ENCODE measurements around the gene CHAT. TPM values are rescaled to one million over a fixed set of nuclear protein-coding genes. Genes with fewer than 3 reads are reported as not detected.

CHAT gene
- total RNA-seq, 1 donor from 2014 or later = not detected

DNA sequence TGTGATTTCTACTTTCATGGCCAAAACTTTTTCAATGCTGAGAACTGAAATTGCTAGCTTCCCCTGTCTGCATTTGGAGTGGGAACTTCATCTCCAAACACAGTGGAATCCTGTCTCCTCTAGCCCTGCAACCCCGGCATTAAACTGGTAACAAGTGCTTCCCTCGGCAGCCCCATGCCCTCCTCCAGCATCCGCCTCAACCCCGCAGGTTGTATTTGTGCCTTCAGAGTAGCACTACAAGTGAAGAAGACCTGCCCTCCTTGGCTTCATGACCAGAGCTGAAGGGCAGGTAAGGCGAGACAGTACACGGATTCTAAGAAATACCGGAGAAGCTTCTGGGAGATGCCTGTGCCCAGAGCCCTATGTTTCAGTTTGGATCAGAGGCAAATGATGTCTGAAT, 82.5 kb downstream of the CHAT start:
- H3K4me3 Mint-ChIP-seq = no peak overlapping the region
- H3K27ac Mint-ChIP-seq = no peak overlapping the region
- H3K27me3 Mint-ChIP-seq (ENCODE audit: low read depth) = peaks cover 65% of the 10 kb centered on the region

DNA sequence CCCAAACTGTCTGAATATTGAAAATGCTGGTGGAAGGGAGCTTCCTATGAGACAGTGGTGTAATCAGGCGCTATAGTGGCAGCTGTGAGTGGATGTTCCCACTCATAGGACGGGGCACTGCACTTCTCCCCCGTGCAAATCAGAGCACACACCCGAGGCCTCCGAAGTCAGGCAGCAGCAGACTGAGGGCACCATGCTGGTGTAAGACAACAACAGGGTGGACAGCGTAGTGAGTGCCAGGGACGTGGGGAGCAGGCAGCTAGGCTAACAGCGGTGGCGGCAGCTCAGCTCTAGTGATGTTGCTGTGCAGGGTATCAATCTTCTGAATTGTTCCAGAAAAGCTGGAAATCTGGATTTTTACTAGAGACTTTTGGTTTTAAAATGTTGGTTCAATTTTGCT, 84.8 kb downstream of the CHAT start:
- Mint-ChIP-seq H3K27me3 (ENCODE audit: low read depth) (peaks cover 44% of the 10 kb centered on the region), H3K9me3 (no peaks in the 10 kb centered on the region), H3K36me3 (no peaks in the 10 kb centered on the region), H3K4me1 (no peaks in the 10 kb centered on the region), H3K4me3 (no peak overlapping the region), H3K27ac (no peak overlapping the region)
- no peak for DNase-seq (ENCODE audit: low spot score in 2 of 2, unreplicated experiment in 2 of 2)
- TF ChIP-seq, protein P1, sequence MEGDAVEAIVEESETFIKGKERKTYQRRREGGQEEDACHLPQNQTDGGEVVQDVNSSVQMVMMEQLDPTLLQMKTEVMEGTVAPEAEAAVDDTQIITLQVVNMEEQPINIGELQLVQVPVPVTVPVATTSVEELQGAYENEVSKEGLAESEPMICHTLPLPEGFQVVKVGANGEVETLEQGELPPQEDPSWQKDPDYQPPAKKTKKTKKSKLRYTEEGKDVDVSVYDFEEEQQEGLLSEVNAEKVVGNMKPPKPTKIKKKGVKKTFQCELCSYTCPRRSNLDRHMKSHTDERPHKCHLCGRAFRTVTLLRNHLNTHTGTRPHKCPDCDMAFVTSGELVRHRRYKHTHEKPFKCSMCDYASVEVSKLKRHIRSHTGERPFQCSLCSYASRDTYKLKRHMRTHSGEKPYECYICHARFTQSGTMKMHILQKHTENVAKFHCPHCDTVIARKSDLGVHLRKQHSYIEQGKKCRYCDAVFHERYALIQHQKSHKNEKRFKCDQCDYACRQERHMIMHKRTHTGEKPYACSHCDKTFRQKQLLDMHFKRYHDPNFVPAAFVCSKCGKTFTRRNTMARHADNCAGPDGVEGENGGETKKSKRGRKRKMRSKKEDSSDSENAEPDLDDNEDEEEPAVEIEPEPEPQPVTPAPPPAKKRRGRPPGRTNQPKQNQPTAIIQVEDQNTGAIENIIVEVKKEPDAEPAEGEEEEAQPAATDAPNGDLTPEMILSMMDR (IDR thresholded peaks at IDR 0.05; ENCODE audit: unreplicated experiment) = no peak

More for the DNA sequence above, 82.5 kb downstream of the CHAT start:
- TF ChIP-seq, protein P1 (IDR thresholded peaks at IDR 0.05; ENCODE audit: unreplicated experiment) = no peak
- Mint-ChIP-seq H3K36me3 (no peaks in the 10 kb centered on the region), H3K4me1 (no peaks in the 10 kb centered on the region), H3K9me3 (no peaks in the 10 kb centered on the region)
- DNase-seq (ENCODE audit: low spot score in 2 of 2, unreplicated experiment in 2 of 2) = no peak

DNA sequence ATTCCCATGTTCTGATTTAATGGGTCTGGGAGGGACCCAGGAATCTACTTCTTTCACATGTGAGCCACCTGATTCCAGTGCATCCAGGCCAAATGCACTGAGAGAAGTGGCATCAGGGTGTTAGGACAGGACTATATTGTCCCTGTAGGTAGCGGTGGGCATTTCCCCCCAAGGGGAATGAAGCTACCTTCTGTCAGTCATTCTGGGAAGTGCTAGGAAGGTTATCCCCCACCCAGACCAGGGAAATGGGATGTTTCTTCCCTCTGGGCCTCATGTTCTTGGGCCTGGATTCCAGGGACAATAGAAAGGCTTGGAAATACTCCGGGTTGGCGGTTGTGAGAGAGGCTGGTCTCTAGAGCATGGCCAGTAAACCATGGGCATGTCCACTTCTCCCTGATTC, 86.4 kb downstream of the CHAT start:
- H3K4me3 Mint-ChIP-seq = no peak overlapping the region
- H3K4me1 Mint-ChIP-seq = no peaks in the 10 kb centered on the region
- no peak overlapping the region for H3K27ac Mint-ChIP-seq
- H3K27me3 Mint-ChIP-seq (ENCODE audit: low read depth) = peaks cover 34% of the 10 kb centered on the region
- TF ChIP-seq, protein P1 (IDR thresholded peaks at IDR 0.05; ENCODE audit: unreplicated experiment) = no peak
- H3K9me3 Mint-ChIP-seq = peaks cover 5% of the 10 kb centered on the region
- no peaks in the 10 kb centered on the region for H3K36me3 Mint-ChIP-seq
- no peak for DNase-seq (ENCODE audit: low spot score in 2 of 2, unreplicated experiment in 2 of 2)

DNA sequence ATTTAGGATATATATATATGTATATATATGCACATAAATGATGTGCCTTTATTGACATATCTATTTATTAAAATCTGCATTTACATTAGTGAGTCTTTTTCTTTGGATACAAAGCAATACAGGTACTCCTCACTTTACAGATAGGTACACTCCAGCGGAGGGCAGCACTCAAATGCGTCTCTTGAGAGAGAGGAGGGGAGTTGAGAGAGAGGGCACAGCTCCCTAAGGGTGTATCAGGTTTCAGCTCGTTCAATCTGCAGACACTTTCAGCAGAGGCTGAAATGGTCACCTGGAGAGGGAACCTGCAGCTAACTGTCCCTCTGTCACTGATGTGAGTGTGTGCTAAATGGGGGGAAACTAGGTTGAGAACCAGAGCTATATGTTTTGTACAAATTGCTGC, 87.2 kb downstream of the CHAT start:
- TF ChIP-seq, protein P1 (IDR thresholded peaks at IDR 0.05; ENCODE audit: unreplicated experiment) = no peak
- Mint-ChIP-seq H3K27ac (no peak overlapping the region), H3K27me3 (ENCODE audit: low read depth) (peaks cover 31% of the 10 kb centered on the region), H3K9me3 (peaks cover 13% of the 10 kb centered on the region), H3K4me1 (no peaks in the 10 kb centered on the region), H3K4me3 (no peak overlapping the region), H3K36me3 (no peaks in the 10 kb centered on the region)
- DNase-seq (ENCODE audit: low spot score in 2 of 2, unreplicated experiment in 2 of 2) = no peak

DNA sequence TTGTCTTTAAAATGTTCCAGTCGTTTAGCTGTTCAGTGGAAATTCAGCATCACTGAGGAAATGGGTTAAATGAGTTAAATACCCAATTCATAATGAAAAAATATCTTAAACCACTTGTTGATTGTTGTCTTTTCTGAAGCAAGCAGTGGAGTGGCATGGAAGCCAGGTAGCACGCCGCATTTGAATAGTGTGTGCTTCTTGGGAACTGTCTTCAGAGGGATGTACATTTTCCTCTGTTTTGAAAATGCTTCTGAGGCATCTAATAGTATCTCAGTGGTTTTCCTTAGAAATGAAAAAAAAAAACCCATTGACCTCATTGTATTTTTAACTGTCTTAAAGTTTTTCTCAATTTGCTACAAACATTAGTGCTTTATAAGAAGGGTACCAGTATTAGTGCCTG, 93.7 kb downstream of the CHAT start:
- Mint-ChIP-seq H3K4me1 (no peaks in the 10 kb centered on the region), H3K27ac (no peak overlapping the region), H3K36me3 (no peaks in the 10 kb centered on the region), H3K9me3 (peaks cover 15% of the 10 kb centered on the region), H3K4me3 (no peak overlapping the region), H3K27me3 (ENCODE audit: low read depth) (peaks cover 34% of the 10 kb centered on the region)
- TF ChIP-seq, protein P1 (IDR thresholded peaks at IDR 0.05; ENCODE audit: unreplicated experiment) = no peak
- DNase-seq (ENCODE audit: low spot score in 2 of 2, unreplicated experiment in 2 of 2) = no peak

DNA sequence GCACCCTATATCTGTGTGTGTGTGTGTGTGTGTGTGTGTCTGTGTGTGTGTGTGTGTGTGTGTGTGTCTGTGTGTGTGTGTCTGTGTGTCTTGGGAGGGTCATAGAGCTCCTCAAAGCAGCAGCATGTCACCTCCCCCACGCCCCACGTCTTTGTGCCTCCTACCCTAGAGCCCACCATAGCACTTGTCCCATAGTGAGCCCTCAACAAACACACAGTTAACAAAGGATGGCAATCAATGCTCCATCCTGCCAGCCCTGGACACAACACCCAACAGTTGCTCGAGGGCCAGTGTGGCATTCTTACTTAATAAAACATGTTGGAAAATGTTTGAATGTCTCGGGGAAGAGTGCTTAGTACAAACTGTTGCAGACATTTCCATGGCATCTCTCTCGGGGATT, 96.1 kb downstream of the CHAT start:
- no peak for DNase-seq (ENCODE audit: low spot score in 2 of 2, unreplicated experiment in 2 of 2)
- Mint-ChIP-seq H3K27me3 (ENCODE audit: low read depth) (peaks cover 35% of the 10 kb centered on the region), H3K36me3 (no peaks in the 10 kb centered on the region), H3K9me3 (peaks cover 22% of the 10 kb centered on the region), H3K4me1 (no peaks in the 10 kb centered on the region), H3K27ac (no peak overlapping the region), H3K4me3 (no peak overlapping the region)
- TF ChIP-seq, protein P1 (IDR thresholded peaks at IDR 0.05; ENCODE audit: unreplicated experiment) = no peak
